CD4-positive, alpha-beta T cell treated with Interleukin-17A for 4 hours (primary cell): Measurements from ENCODE around the gene MRPL14.
A peak's percentile ranks its signal among the peaks of the same experiment; 100 is the strongest.

Source experiments
- DNase-seq: peaks from one replicate; pipeline ENCODE4 v3.0.0-alpha.2; 2020; ENCODE audit warnings: mixed read lengths

Gene MRPL14

GRCh38 chr6:44122801-44123200 is 4.5 kb downstream of the MRPL14 start:
- no peak for DNase-seq

GRCh38 chr6:44120692-44121443 is 6.4 kb downstream of the MRPL14 start:
- no peak for DNase-seq

GRCh38 chr6:44119704-44120262 is 7.5 kb downstream of the MRPL14 start:
- no peak for DNase-seq

GRCh38 chr6:44117397-44118128 is 9.7 kb downstream of the MRPL14 start:
- no peak for DNase-seq

GRCh38 chr6:44116641-44117382 is 10.4 kb downstream of the MRPL14 start:
- DNase-seq, result no peak

- no peak for DNase-seq
Measured at GRCh38 chr6:44115866-44116265, 11.4 kb downstream of the MRPL14 start.

DNA sequence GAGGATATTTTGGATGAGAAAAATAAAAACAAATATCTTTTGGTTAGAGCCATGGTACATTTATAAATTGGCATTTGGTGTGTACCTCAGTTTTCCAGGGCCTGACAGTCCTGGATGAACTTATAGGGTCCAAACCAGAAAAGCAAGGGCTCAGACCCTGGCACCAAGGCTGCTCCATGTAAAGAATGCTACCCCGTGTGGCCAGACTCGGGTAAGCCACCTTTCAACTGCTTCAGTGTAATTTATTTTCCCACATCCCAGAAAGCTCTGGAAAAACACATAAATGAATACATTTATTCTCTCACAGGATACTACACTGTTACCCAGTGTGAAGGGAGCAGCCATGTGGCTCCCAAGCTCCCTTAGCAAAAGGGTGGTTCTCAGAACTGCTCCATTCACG is 13.8 kb downstream of the MRPL14 start:
- no peak for DNase-seq

- DNase-seq, result no peak
Measured at GRCh38 chr6:44111434-44112417, 15.5 kb downstream of the MRPL14 start.

GRCh38 chr6:44110966-44111365 is 16.3 kb downstream of the MRPL14 start:
- DNase-seq, result no peak

DNA sequence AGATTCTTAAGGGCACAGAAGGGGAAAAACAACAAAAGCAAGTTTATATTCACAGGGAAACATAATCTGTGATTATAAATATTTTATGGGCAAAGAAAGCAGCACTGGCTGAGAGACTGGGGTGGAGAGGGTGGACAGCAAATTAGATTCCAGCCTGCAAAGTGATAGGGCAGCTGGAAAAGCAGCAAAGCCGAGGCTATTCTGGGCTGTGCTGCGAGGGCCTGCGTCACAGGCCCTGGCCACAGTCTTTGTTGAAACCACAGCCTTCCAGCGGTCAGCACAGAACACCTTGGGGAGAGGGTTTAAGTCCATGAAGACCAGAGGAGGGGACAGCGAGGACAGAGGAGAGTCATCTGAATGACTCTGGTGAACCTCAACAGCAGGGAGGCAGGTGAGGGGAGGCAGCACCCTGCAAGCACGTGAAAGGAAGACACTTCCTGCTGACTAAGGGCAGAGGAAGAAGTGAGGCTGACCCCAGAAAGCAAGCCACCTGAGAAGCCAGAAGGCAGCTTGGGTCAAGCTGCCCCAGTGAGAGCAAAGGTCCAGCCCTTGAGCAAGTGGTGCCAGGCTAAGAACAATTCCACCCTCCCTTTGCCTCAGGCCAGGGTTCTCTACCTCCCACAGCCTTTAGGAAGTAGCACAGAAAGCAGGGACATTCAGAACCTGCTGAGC is 17.1 kb downstream of the MRPL14 start:
- DNase-seq, result no peak

DNA sequence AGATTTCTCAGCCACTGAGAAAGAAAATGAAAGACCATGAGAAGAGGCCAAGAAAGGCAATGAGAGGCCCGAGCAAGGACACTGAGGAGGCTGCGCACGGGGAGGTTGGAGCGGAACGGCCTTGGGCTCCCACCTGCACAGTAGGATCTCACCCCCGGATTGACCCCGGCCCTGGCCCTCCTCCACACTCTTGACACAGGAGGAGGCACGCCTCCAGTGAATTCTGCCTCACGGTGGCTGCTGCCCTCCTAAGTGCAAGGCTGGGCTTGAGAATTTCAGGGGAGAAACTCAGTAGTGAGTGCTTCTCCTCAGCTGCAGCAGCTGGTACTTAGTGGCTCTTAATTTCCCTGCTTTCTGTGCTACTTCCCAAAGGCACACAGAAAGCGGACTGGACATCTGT is 18.0 kb downstream of the MRPL14 start:
- DNase-seq, result no peak

GRCh38 chr6:44108471-44108870 is 18.8 kb downstream of the MRPL14 start:
- DNase-seq, result no peak

DNA sequence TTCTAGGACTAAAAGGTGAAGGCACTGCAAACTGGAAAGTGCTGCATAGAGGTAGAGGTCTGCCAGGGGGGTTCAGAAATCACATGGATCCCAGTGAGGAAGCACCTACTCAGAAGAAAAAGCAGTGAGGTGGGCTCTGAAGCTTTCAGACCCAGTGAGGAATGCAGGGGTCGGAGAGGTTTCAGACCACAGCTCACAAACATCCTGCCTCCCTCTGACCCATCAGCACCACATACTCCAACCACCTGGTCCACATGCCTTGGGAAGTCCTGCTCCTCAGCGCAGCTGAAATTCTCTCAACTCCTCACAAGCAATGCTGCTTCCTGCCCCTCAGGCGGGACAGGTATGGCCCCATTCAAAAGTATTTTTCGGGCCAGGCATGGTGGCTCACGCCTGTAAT is 20.2 kb downstream of the MRPL14 start:
- DNase-seq, result no peak

GRCh38 chr6:44105993-44106740 is 21.1 kb downstream of the MRPL14 start:
- no peak for DNase-seq

GRCh38 chr6:44105146-44105545 is 22.1 kb downstream of the MRPL14 start:
- DNase-seq, result no peak

- DNase-seq, result no peak
Measured at GRCh38 chr6:44104481-44105021, 22.7 kb downstream of the MRPL14 start.

GRCh38 chr6:44102527-44102926 is 24.7 kb downstream of the MRPL14 start:
- DNase-seq, result no peak

DNA sequence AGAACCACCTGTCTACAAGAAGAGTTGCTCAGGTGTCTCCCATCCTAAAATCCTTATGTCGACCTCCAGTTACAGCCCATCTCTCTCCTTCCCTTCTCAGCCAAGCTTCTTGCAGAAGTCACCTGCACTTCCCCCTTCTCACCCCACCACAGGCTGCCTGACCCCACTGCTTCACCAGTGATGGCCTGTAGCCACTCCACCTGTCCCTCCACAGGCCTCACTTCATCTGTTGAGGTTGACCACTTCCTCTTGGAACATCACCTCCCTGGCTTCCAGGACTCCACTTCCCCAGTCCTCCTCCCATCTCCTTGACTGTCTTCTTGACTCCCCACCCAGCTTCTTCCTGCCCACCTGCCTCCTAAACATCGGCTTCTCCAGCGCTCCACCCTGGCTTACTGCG is 25.4 kb downstream of the MRPL14 start:
- no peak for DNase-seq

DNA sequence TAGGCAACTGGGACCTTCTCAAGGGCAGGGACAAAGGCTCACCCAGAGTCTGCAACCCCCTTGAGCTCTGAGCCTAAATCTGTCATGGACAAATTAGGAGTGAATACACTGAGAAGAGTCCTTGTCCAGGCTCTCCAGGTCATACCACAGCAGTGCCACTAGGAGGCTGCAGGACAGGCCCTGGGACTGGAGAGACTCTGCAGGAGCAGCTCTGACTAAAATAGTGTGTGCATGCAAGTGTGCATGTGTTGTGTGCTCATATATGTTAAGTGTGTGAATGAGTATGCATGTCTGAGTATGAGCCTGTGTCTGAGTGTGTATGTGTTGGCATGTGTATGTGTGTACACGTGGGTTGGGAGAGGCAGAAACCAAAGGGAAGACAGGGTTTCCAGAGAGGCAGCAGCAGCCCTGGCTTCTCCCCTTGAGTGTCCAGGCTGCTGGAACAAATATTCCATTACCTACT is 27.1 kb downstream of the MRPL14 start:
- DNase-seq, result peak; percentile 8

- DNase-seq, result no peak
Measured at GRCh38 chr6:44099192-44099591, 28.1 kb downstream of the MRPL14 start.
